K562 (cell line): Measurements from ENCODE around the gene RGS12. TPM values are rescaled to one million over a fixed set of nuclear protein-coding genes. Genes with fewer than 3 reads are reported as not detected.

Source experiments
- ATF1 ChIP-seq, 2 experiments: fragments of 450-650 bp in 1 of 2; IDR thresholded peaks; 2 replicates each; pipeline ENCODE4 v1.6.1; 2016; ENCODE audit warnings: missing compliant biosample characterization in 1 of 2, missing genetic modification characterization in 1 of 2
- HDAC8 ChIP-seq: fragments of 450-650 bp; IDR thresholded peaks from 2 replicates; pipeline ENCODE4 v1.6.1; 2016; ENCODE audit warnings: mild to moderate bottlenecking, missing genetic modification characterization, moderate library complexity, missing compliant biosample characterization
- JUNB ChIP-seq: fragments of 450-650 bp; formaldehyde crosslinking; conservative IDR thresholded peaks from 2 replicates; pipeline ENCODE4 v1.4.0; 2020; ENCODE audit warnings: mild to moderate bottlenecking
- MYC ChIP-seq, 2 experiments: fragments of 250-450 bp in 1 of 2; sonication (Bioruptor Pico) in 1 of 2; IDR thresholded peaks; 2 replicates each; pipeline versions ENCODE4 v1.5.1 to v1.6.1; 2012 to 2021; ENCODE audit warnings: low read depth in 2 of 2, borderline replicate concordance in 1 of 2, improper control_type of control experiment in 1 of 2, low read length in 1 of 2, mild to moderate bottlenecking in 1 of 2, moderate library complexity in 1 of 2
- POLR2A ChIP-seq: fragments of 450-650 bp; conservative IDR thresholded peaks from 2 replicates; pipeline ENCODE4 v1.6.1; 2016
- POLR2B ChIP-seq: fragments of 450-650 bp; IDR thresholded peaks from 2 replicates; pipeline ENCODE4 v1.6.1; 2018; ENCODE audit warnings: low read depth; ENCODE audit not compliant: partially characterized antibody
- POU5F1 ChIP-seq: fragments of 150-350 bp; IDR thresholded peaks from 2 replicates; pipeline ENCODE4 v1.6.1; 2014; ENCODE audit warnings: borderline replicate concordance, low read length, low read depth, mild to moderate bottlenecking; ENCODE audit not compliant: partially characterized antibody
- TARDBP ChIP-seq: fragments of 450-650 bp; IDR thresholded peaks from 2 replicates; pipeline ENCODE4 v1.6.1; 2016
- TEAD4 ChIP-seq, 2 experiments: sonication (generic) in 1 of 2; formaldehyde crosslinking in 1 of 2; IDR thresholded peaks; 2 replicates each; pipeline versions ENCODE4 v1.6.1 to v1.8.0; 2012 to 2022; ENCODE audit warnings: borderline replicate concordance in 1 of 2, inconsistent platforms in 1 of 2, low read length in 1 of 2, mild to moderate bottlenecking in 1 of 2, missing genetic modification reagents in 1 of 2
- TOE1 ChIP-seq, 2 experiments: fragments of 450-650 bp in 1 of 2; sonication (generic) in 1 of 2; formaldehyde crosslinking in 1 of 2; IDR thresholded peaks; 2 replicates each; pipeline versions ENCODE4 v1.7.1 to v1.8.0; 2016 to 2022; ENCODE audit warnings: borderline replicate concordance in 2 of 2, mild to moderate bottlenecking in 2 of 2, antibody characterized with exemption in 1 of 2, inconsistent platforms in 1 of 2, low read depth in 1 of 2, missing genetic modification reagents in 1 of 2, moderate library complexity in 1 of 2
- polyA plus RNA-seq, 8 experiments: library from polyadenylated mRNA; depleted of rRNA in 4 of 8; stranded (reverse) in 5 of 8; unstranded in 3 of 8; fragments of >200 nt; fragmentation: Nextera tagmentation in 2 of 8; fragmentation: Illumina TruSeq in 1 of 8; extraction: Ambion mirVana in 2 of 8; extraction: Trizol in 1 of 8; gene quantifications; 2 replicates each; pipeline versions ENCODE4 v1.2.1 to v1.2.3, GENCODE V29; 2011 to 2014; ENCODE audit warnings: inconsistent platforms in 1 of 8, missing spikeins in 1 of 8
- total RNA-seq, 7 experiments: library from RNA; depleted of rRNA in 6 of 7; stranded (reverse); fragments of >200 nt in 6 of 7; fragmentation: Illumina TruSeq in 2 of 7; extraction: Trizol in 2 of 7; gene quantifications; 2 replicates each; pipeline versions ENCODE4 v1.2.1 to v1.2.3, GENCODE V29; 2011 to 2021; ENCODE audit warnings: low replicate concordance in 1 of 7
- TF ChIP-seq, protein P1 (sequence below): sonication (generic); formaldehyde crosslinking; IDR thresholded peaks from 2 replicates; pipeline ENCODE4 v1.8.0; 2022; ENCODE audit warnings: mild to moderate bottlenecking, missing genetic modification reagents
- TF ChIP-seq, protein P2 (sequence below): fragments of 450-650 bp; IDR thresholded peaks from 2 replicates; pipeline ENCODE4 v1.6.1; 2018; ENCODE audit not compliant: partially characterized antibody
- TF ChIP-seq, protein P3 (sequence below), 2 experiments: fragments of 200-800 bp in 1 of 2; sonication (Bioruptor generic) in 1 of 2; sonication (generic) in 1 of 2; formaldehyde crosslinking in 1 of 2; IDR thresholded peaks in 1 of 2; conservative IDR thresholded peaks in 1 of 2; 2 replicates each; pipeline versions ENCODE4 v1.5.0 to v1.6.1; 2016 to 2020; ENCODE audit warnings: missing compliant biosample characterization in 1 of 2, missing genetic modification characterization in 1 of 2, missing genetic modification reagents in 1 of 2

Gene RGS12
- total and polyA plus RNA-seq, 9 of the 15 experiments (the other 6 are each of a cell fraction or from before 2014, with no cell fraction given), result 0.30 to 8.8 (median 5.5) TPM

DNA sequence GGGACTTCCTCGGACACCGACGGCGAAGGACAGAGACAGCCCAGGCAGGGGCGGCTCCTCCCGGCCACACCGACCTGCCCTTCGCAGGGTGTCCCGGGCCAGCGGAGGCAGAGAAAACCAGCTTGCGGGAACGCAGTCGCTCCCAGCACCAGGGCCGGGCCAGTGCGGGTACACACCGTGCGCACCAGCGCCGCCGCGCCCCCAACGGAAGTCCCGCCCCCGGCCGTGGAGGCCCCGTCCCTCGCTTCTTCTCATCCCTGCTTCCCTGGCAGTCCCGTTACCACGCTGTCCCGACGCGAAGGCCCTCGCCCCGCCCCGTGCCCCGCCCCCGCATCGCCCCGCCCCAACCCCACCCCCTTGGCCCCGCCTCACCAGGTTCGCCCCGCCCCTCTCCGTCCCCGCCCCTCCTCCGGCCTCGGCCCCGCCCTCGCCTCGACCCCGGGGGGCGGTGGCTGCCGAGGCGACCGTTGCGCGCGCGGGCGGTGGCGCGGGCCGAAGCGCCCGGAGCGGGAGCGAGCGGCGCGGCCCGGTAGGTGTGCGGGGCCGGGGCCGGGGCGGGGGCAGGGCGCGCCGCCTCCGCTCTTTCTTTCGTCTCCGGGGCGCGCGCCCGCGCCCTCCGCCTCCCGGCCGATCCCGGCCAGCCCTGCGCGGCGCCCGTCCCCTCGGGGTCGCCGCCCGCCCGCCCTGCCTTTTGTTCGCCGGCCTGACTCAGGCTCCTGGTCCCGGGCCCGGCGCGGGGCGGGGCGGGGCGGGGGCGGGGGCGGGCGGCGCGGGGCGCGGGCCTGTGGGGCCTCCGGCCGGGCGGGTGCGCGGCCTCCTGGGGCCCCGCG is at the start of gene RGS12 (continued):
- TF ChIP-seq TEAD4 (IDR thresholded peaks at IDR 0.05; ENCODE audit: low read length), result no peak
- no peak for TF ChIP-seq TEAD4 (CRISPR knock-in tag; IDR thresholded peaks at IDR 0.05; ENCODE audit: borderline replicate concordance)
- no peak for TF ChIP-seq POLR2B
- TF ChIP-seq MYC (IDR thresholded peaks at IDR 0.05; ENCODE audit: low read depth, low read length), result peak; percentile 40; the same call in 1 of the 2 replicates
- no peak; the same call in 1 of the 2 replicates for TF ChIP-seq MYC (CRISPR knock-in tag; IDR thresholded peaks at IDR 0.05; ENCODE audit: borderline replicate concordance, low read depth)
- TF ChIP-seq, protein P1, sequence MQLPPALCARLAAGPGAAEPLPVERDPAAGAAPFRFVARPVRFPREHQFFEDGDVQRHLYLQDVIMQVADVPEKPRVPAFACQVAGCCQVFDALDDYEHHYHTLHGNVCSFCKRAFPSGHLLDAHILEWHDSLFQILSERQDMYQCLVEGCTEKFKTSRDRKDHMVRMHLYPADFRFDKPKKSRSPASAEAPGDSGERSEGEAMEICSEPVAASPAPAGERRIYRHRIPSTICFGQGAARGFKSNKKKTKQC (CRISPR knock-in tag), result peak; percentile 82; the same call in 1 of the 2 replicates
- no peak for TF ChIP-seq TARDBP
- TF ChIP-seq POU5F1, result no peak
- TF ChIP-seq, protein P2, sequence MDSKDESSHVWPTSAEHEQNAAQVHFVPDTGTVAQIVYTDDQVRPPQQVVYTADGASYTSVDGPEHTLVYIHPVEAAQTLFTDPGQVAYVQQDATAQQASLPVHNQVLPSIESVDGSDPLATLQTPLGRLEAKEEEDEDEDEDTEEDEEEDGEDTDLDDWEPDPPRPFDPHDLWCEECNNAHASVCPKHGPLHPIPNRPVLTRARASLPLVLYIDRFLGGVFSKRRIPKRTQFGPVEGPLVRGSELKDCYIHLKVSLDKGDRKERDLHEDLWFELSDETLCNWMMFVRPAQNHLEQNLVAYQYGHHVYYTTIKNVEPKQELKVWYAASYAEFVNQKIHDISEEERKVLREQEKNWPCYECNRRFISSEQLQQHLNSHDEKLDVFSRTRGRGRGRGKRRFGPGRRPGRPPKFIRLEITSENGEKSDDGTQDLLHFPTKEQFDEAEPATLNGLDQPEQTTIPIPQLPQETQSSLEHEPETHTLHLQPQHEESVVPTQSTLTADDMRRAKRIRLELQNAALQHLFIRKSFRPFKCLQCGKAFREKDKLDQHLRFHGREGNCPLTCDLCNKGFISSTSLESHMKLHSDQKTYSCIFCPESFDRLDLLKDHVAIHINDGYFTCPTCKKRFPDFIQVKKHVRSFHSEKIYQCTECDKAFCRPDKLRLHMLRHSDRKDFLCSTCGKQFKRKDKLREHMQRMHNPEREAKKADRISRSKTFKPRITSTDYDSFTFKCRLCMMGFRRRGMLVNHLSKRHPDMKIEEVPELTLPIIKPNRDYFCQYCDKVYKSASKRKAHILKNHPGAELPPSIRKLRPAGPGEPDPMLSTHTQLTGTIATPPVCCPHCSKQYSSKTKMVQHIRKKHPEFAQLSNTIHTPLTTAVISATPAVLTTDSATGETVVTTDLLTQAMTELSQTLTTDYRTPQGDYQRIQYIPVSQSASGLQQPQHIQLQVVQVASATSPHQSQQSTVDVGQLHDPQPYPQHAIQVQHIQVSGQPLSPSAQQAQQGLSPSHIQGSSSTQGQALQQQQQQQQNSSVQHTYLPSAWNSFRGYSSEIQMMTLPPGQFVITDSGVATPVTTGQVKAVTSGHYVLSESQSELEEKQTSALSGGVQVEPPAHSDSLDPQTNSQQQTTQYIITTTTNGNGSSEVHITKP, result peak; percentile 60
- TF ChIP-seq HDAC8 (tag), result no peak
- no peak for TF ChIP-seq JUNB (CRISPR knock-in tag)
- TF ChIP-seq ATF1 (CRISPR knock-in tag; IDR thresholded peaks at IDR 0.05), result no peak
- TF ChIP-seq ATF1 (tag; IDR thresholded peaks at IDR 0.05), result peak; percentile 35; the same call in 1 of the 2 replicates
- TF ChIP-seq, protein P3, sequence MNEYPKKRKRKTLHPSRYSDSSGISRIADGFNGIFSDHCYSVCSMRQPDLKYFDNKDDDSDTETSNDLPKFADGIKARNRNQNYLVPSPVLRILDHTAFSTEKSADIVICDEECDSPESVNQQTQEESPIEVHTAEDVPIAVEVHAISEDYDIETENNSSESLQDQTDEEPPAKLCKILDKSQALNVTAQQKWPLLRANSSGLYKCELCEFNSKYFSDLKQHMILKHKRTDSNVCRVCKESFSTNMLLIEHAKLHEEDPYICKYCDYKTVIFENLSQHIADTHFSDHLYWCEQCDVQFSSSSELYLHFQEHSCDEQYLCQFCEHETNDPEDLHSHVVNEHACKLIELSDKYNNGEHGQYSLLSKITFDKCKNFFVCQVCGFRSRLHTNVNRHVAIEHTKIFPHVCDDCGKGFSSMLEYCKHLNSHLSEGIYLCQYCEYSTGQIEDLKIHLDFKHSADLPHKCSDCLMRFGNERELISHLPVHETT (CRISPR knock-in tag; conservative IDR thresholded peaks at IDR 0.05 in 1 of 2, IDR thresholded peaks at IDR 0.05 in 1 of 2), result peak in 1 of 2 experiments; percentile 83; a peak in 2 of 4 replicates
- TF ChIP-seq TOE1 (IDR thresholded peaks at IDR 0.05; ENCODE audit: borderline replicate concordance), result 0 out of 2 replicates have a peak, but pooled peaks have one; percentile 27
- no peak for TF ChIP-seq TOE1 (CRISPR knock-in tag; IDR thresholded peaks at IDR 0.05; ENCODE audit: borderline replicate concordance, low read depth)
- peak; percentile 42; the same call in 1 of the 2 replicates for TF ChIP-seq POLR2A
